HuH-7.5 (cell line): ENCODE measurements around the gene POLR2A.

ENCODE experiments used
- DNase-seq: peaks from one replicate; pipeline ENCODE4 v3.0.0; 2011; ENCODE audit warnings: low spot score

The POLR2A gene

GRCh38 chr17:7508846-7509245 is 24.7 kb downstream of the POLR2A start:
- DNase-seq = no peak

GRCh38 chr17:7509937-7510336 is 25.8 kb downstream of the POLR2A start:
- no peak for DNase-seq

GRCh38 chr17:7511108-7511507 is 26.9 kb downstream of the POLR2A start:
- no peak for DNase-seq

- DNase-seq = no peak
Measured at GRCh38 chr17:7512105-7512504, 27.9 kb downstream of the POLR2A start.

- no peak for DNase-seq
Measured at GRCh38 chr17:7512824-7513540, 28.8 kb downstream of the POLR2A start.

- no peak for DNase-seq
Measured at GRCh38 chr17:7513850-7514419, 29.8 kb downstream of the POLR2A start.

- no peak for DNase-seq
Measured at GRCh38 chr17:7515911-7516610, 31.9 kb downstream of the POLR2A start.

GRCh38 chr17:7523033-7523432 is 38.9 kb downstream of the POLR2A start:
- DNase-seq = no peak

- DNase-seq = no peak
Measured at GRCh38 chr17:7528842-7529241, 44.7 kb downstream of the POLR2A start.

GRCh38 chr17:7530023-7530900 is 46.1 kb downstream of the POLR2A start:
- no peak for DNase-seq

GRCh38 chr17:7538050-7538449 is 53.9 kb downstream of the POLR2A start:
- no peak for DNase-seq

- DNase-seq = no peak
Measured at GRCh38 chr17:7538891-7539545, 54.9 kb downstream of the POLR2A start.

- DNase-seq = no peak
Measured at GRCh38 chr17:7541074-7541621, 57.0 kb downstream of the POLR2A start.

- DNase-seq = no peak
Measured at GRCh38 chr17:7544911-7545310, 60.7 kb downstream of the POLR2A start.

GRCh38 chr17:7548585-7549400 is 64.6 kb downstream of the POLR2A start, which contains the start of gene TNFSF12:
Gene TNFSF12 (plus strand): TSS chr17:7549058. CDS start chr17:7549154, 96 bp downstream.
- no peak for DNase-seq
